Endothelial cell of umbilical vein (primary cell): ENCODE data around the gene CFAP210. TPM values are rescaled to one million over a fixed set of nuclear protein-coding genes. Genes with fewer than 3 reads are reported as not detected.

Source experiments
- BruUV-seq: library from RNA; stranded (reverse); fragments of 400-500 nt; replicated peaks from 2 replicates; lab custom pipeline; 2021; lab: Mats Ljungman, UMichigan
- CTCF ChIA-PET: fragments of 300-600, 350-600 bp; sonication (Branson Sonifier 250); formaldehyde crosslinking; loops from one replicate; lab custom pipeline; 2021; ENCODE audit warnings: antibody characterized with exemption, inconsistent platforms; lab: Charles Lee
- POLR2A ChIA-PET: fragments of 300-600, 350-600 bp; sonication (Branson Sonifier 250); formaldehyde crosslinking; loops from one replicate; lab custom pipeline; 2021; ENCODE audit warnings: antibody characterized with exemption, inconsistent platforms; lab: Charles Lee
- DNase-seq: peaks from one replicate; pipeline ENCODE4 v3.0.0-alpha.2; 2011; ENCODE audit warnings: low read depth, low spot score
- FAIRE-seq: peaks from 2 replicates; lab custom pipeline; 2011; peaks lifted over from hg19 to GRCh38; lab: Jason Lieb, UNC
- H2AFZ ChIP-seq: 2 replicates; pipeline ENCODE4 v1.6.0; 2012; ENCODE audit warnings: low read depth, low read length, control low read depth, inconsistent platforms
- H3K27ac ChIP-seq: 2 replicates; pipeline ENCODE4 v1.5.1; 2011; ENCODE audit warnings: low read depth, mild to moderate bottlenecking, control low read depth, low read length, moderate library complexity; ENCODE audit not compliant: insufficient read depth
- H3K27me3 ChIP-seq, 2 experiments: 2 replicates each; pipeline versions ENCODE4 v1.6.0 to v1.6.1; 2011; ENCODE audit warnings: low read length in 2 of 2, mixed read lengths in 1 of 2; ENCODE audit not compliant: control insufficient read depth in 2 of 2, insufficient read depth in 2 of 2
- H3K36me3 ChIP-seq, 2 experiments: 2 replicates in 1 of 2; 3 replicates in 1 of 2; pipeline ENCODE4 v1.5.1; 2011; ENCODE audit warnings: low read length in 2 of 2, mild to moderate bottlenecking in 1 of 2, moderate library complexity in 1 of 2; ENCODE audit not compliant: control insufficient read depth in 2 of 2, insufficient read depth in 2 of 2; ENCODE audit errors: extremely low read depth in 1 of 2
- H3K4me1 ChIP-seq: 3 replicates; pipeline ENCODE4 v1.5.1; 2011; ENCODE audit warnings: mild to moderate bottlenecking, low read length; ENCODE audit not compliant: control insufficient read depth, insufficient read depth; ENCODE audit errors: extremely low read depth
- H3K4me2 ChIP-seq: 2 replicates; pipeline ENCODE4 v1.6.1; 2011; ENCODE audit warnings: low read length, control low read depth, mixed read lengths; ENCODE audit not compliant: insufficient read depth
- H3K4me3 ChIP-seq, 3 experiments: fragments of 200-600 bp in 1 of 3; sonication (generic), shearing (Covaris generic) in 1 of 3; replicated peaks in 1 of 3; 2 replicates each; pipeline ENCODE4 v1.5.1; 2011 to 2016; ENCODE audit warnings: control low read depth in 3 of 3, low read length in 3 of 3, mild to moderate bottlenecking in 2 of 3, inconsistent platforms in 1 of 3, low read depth in 1 of 3, moderate library complexity in 1 of 3; ENCODE audit not compliant: insufficient read depth in 1 of 3
- H3K79me2 ChIP-seq: 2 replicates; pipeline ENCODE4 v1.6.0; 2012; ENCODE audit warnings: low read length, inconsistent platforms; ENCODE audit not compliant: control insufficient read depth, insufficient read depth
- H3K9ac ChIP-seq: replicated peaks from 2 replicates; pipeline ENCODE3; 2011; ENCODE audit warnings: low read length, control low read depth; ENCODE audit not compliant: insufficient read depth; ENCODE audit errors: extremely low read depth
- H3K9me1 ChIP-seq: replicated peaks from 3 replicates; pipeline ENCODE4 v1.6.0; 2011; ENCODE audit warnings: mild to moderate bottlenecking, low read length; ENCODE audit not compliant: control insufficient read depth, insufficient read depth; ENCODE audit errors: extremely low read depth
- H3K9me3 ChIP-seq: replicated peaks from 2 replicates; pipeline ENCODE4 v1.5.1; 2012; ENCODE audit warnings: low read length, inconsistent platforms; ENCODE audit not compliant: control insufficient read depth, insufficient read depth
- H4K20me1 ChIP-seq: replicated peaks from 2 replicates; pipeline ENCODE3; 2011; ENCODE audit warnings: mild to moderate bottlenecking, low read length; ENCODE audit not compliant: control insufficient read depth, insufficient read depth; ENCODE audit errors: extremely low read depth
- EZH2 ChIP-seq: IDR thresholded peaks from 2 replicates; pipeline ENCODE4 v1.6.1; 2012; ENCODE audit warnings: borderline replicate concordance, low read depth, mild to moderate bottlenecking, moderate library complexity, low read length, inconsistent platforms; ENCODE audit not compliant: severe bottlenecking
- FOS ChIP-seq: IDR thresholded peaks from 2 replicates; pipeline ENCODE4 v1.6.1; 2011; ENCODE audit warnings: mild to moderate bottlenecking, low read length, moderate library complexity, borderline replicate concordance; ENCODE audit not compliant: insufficient read depth
- GATA2 ChIP-seq: IDR thresholded peaks from 2 replicates; pipeline ENCODE4 v1.7.0; 2011; ENCODE audit warnings: low read depth, mild to moderate bottlenecking, moderate library complexity, mixed read lengths, low read length; ENCODE audit not compliant: insufficient read length, insufficient read depth
- JUN ChIP-seq: IDR thresholded peaks from 2 replicates; pipeline ENCODE4 v1.6.1; 2011; ENCODE audit warnings: borderline replicate concordance, low read depth; ENCODE audit not compliant: insufficient read length, insufficient read depth
- MYC ChIP-seq: IDR thresholded peaks from one replicate; pipeline ENCODE4 v1.6.1; 2011; ENCODE audit warnings: mild to moderate bottlenecking, low read depth, low read length
- POLR2A ChIP-seq: IDR thresholded peaks from 2 replicates; pipeline ENCODE4 v1.6.1; 2012; ENCODE audit warnings: low read depth, mild to moderate bottlenecking, control low read depth, low read length
- POLR2AphosphoS5 ChIP-seq: IDR thresholded peaks from 2 replicates; pipeline ENCODE4 v1.6.1; 2012; ENCODE audit warnings: low read depth, mild to moderate bottlenecking, control low read depth, low read length, moderate library complexity; ENCODE audit not compliant: insufficient read depth
- dilution Hi-C: fragments of 300-500 bp; cut with MboI; formaldehyde crosslinking; loops from one replicate; pipeline ENCODE4 v1.15.0; 2019; ENCODE audit warnings: low sequenced_read_pairs; ENCODE audit not compliant: extremely low pct_ligation_motif_present
- intact Hi-C: fragments of 100-400 bp; cut with micrococcal nuclease; formaldehyde crosslinking; loops from one replicate; pipeline ENCODE4 v1.10.0; 2022
- polyA plus RNA-seq, 4 experiments: library from polyadenylated mRNA; depleted of rRNA in 3 of 4; stranded (reverse) in 3 of 4; unstranded in 1 of 4; fragments of >200 nt; gene quantifications; 2 replicates each; pipeline versions ENCODE4 v1.2.1 to v1.2.3, GENCODE V29; 2011 to 2012; ENCODE audit warnings: missing spikeins in 1 of 4
- total RNA-seq: library from RNA; stranded (reverse); gene quantifications from 2 replicates; pipeline ENCODE4 v1.2.3, GENCODE V29; 2021
- TF ChIP-seq, protein P1 (sequence below), 2 donors: IDR thresholded peaks; 1 replicate in 1 of 2; 2 replicates in 1 of 2; pipeline ENCODE4 v1.5.1; 2011; ENCODE audit warnings: low read length in 2 of 2, mild to moderate bottlenecking in 2 of 2, moderate library complexity in 2 of 2, control low read depth in 1 of 2, inconsistent platforms in 1 of 2, low read depth in 1 of 2; ENCODE audit not compliant: insufficient read depth in 1 of 2; ENCODE audit errors: extremely low read depth in 1 of 2
- TF ChIP-seq, protein P2 (sequence below): IDR thresholded peaks from 2 replicates; pipeline ENCODE4 v1.6.1; 2011; ENCODE audit not compliant: insufficient read depth, insufficient read length

Gene CFAP210
- total and polyA plus RNA-seq, 2 donors (not counting 3 experiments of a cell fraction or from before 2014, with no cell fraction given): not detected

DNA sequence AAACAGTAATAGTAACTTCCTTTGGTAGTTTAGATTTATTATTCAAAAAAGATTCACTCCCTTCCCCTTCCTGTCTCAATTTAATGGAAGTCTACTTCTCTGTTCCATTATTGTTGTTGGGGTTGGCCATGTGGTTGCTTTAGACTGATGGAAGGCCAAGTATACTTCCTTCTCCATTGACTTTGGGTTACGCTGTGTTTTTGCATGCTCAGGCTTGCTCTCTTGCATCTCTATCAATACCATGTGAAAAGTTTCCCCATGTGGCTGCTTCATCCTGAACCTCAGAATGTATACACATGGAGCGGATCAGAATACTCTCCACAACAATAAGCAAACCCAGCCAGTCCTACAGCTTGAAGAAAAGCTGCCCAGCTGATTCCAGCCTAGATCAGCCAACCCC is 20.3 kb downstream of the CFAP210 start:
- dilution Hi-C loops: no loop called here
- FAIRE-seq: no peak

More for the DNA sequence above, 20.3 kb downstream of the CFAP210 start:
- Histone ChIP-seq H3K4me3 (no peak overlapping the region), H3K9me3 (no peaks in the 10 kb centered on the region), H4K20me1 (no peaks in the 10 kb centered on the region), H3K36me3 (no peaks in the 10 kb centered on the region), H3K27me3 (peaks cover 0 to 1% of the 10 kb centered on the region in 2 experiments), H3K4me1 (no peaks in the 10 kb centered on the region), H3K4me2 (no peak overlapping the region), H3K9ac (no peak overlapping the region), H3K9me1 (no peaks in the 10 kb centered on the region), H3K27ac (no peak overlapping the region), H2AFZ (no peak overlapping the region), H3K79me2 (no peaks in the 10 kb centered on the region)
- no peak for DNase-seq
- TF ChIP-seq, protein P1, sequence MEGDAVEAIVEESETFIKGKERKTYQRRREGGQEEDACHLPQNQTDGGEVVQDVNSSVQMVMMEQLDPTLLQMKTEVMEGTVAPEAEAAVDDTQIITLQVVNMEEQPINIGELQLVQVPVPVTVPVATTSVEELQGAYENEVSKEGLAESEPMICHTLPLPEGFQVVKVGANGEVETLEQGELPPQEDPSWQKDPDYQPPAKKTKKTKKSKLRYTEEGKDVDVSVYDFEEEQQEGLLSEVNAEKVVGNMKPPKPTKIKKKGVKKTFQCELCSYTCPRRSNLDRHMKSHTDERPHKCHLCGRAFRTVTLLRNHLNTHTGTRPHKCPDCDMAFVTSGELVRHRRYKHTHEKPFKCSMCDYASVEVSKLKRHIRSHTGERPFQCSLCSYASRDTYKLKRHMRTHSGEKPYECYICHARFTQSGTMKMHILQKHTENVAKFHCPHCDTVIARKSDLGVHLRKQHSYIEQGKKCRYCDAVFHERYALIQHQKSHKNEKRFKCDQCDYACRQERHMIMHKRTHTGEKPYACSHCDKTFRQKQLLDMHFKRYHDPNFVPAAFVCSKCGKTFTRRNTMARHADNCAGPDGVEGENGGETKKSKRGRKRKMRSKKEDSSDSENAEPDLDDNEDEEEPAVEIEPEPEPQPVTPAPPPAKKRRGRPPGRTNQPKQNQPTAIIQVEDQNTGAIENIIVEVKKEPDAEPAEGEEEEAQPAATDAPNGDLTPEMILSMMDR (IDR thresholded peaks at IDR 0.05; ENCODE audit: extremely low read depth in 1 of 2, insufficient read depth in 1 of 2, low read depth in 1 of 2, low read length in 2 of 2): no peak
- TF ChIP-seq MYC (no peak), EZH2 (no peak), FOS (no peak), JUN (no peak), GATA2 (no peak), POLR2AphosphoS5 (no peak), POLR2A (no peak)
- TF ChIP-seq, protein P2, sequence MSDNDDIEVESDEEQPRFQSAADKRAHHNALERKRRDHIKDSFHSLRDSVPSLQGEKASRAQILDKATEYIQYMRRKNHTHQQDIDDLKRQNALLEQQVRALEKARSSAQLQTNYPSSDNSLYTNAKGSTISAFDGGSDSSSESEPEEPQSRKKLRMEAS: no peak
- BruUV-seq: no TSS peak
- intact Hi-C loops: no loop called here
- POLR2A ChIA-PET: no interaction called here
- CTCF ChIA-PET: no interaction called here
